SK-N-SH treated with all-trans-retinoic acid at 6 μM for 48 hours (cell line): ENCODE measurements around the gene PAOX.

ENCODE experiments used
- ZFP3 ChIP-seq: fragments of 250-450 bp; sonication (Bioruptor Pico); IDR thresholded peaks from 2 replicates; pipeline ENCODE4 v1.5.0; 2020; ENCODE audit warnings: mild to moderate bottlenecking, moderate library complexity
- TF ChIP-seq, protein P1 (sequence below): fragments of 250-450 bp; sonication (Bioruptor Pico); IDR thresholded peaks from 2 replicates; pipeline ENCODE4 v1.8.0; 2020; ENCODE audit warnings: mild to moderate bottlenecking, moderate library complexity, borderline replicate concordance
- TF ChIP-seq, protein P2 (sequence below): fragments of 250-450 bp; sonication (Bioruptor Pico); IDR thresholded peaks from 2 replicates; pipeline ENCODE4 v1.5.0; 2020; ENCODE audit warnings: mild to moderate bottlenecking, moderate library complexity

DNA sequence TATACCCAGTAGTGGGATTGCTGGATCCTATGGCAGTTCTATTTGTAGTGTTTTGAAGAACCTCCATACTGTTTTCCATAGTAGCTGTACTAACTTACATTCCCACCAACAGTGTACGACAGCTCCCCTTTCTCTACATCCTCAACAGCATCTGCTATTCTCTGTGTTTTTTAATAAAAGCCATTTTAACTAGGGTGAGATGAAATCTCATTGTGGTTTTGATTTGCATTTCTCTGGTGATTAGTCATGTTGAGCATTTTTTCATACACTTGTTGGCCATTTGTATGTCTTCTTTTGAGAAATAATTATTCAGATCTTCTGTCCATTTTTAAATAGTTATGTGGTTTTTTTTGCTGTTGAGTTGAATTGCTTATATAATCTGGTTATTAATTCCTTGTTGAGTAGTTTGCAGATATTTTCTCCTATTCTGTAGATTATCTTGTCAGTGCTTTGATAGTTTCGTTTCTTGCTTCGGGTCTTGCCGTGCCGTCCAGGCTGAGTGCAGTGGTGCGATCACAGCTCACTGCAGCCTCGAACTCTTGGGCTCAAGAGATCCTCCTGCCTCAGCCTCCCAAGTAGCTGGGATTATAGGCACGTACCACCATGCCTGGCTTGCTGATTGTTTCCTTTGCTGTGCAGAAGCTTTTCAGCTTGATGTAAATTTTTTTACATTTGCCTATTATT, 26.9 kb downstream of the PAOX start:
- TF ChIP-seq, protein P1, sequence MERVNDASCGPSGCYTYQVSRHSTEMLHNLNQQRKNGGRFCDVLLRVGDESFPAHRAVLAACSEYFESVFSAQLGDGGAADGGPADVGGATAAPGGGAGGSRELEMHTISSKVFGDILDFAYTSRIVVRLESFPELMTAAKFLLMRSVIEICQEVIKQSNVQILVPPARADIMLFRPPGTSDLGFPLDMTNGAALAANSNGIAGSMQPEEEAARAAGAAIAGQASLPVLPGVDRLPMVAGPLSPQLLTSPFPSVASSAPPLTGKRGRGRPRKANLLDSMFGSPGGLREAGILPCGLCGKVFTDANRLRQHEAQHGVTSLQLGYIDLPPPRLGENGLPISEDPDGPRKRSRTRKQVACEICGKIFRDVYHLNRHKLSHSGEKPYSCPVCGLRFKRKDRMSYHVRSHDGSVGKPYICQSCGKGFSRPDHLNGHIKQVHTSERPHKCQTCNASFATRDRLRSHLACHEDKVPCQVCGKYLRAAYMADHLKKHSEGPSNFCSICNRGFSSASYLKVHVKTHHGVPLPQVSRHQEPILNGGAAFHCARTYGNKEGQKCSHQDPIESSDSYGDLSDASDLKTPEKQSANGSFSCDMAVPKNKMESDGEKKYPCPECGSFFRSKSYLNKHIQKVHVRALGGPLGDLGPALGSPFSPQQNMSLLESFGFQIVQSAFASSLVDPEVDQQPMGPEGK (CRISPR knock-in tag) = no peak
- no peak for TF ChIP-seq ZFP3 (CRISPR knock-in tag)
- TF ChIP-seq, protein P2, sequence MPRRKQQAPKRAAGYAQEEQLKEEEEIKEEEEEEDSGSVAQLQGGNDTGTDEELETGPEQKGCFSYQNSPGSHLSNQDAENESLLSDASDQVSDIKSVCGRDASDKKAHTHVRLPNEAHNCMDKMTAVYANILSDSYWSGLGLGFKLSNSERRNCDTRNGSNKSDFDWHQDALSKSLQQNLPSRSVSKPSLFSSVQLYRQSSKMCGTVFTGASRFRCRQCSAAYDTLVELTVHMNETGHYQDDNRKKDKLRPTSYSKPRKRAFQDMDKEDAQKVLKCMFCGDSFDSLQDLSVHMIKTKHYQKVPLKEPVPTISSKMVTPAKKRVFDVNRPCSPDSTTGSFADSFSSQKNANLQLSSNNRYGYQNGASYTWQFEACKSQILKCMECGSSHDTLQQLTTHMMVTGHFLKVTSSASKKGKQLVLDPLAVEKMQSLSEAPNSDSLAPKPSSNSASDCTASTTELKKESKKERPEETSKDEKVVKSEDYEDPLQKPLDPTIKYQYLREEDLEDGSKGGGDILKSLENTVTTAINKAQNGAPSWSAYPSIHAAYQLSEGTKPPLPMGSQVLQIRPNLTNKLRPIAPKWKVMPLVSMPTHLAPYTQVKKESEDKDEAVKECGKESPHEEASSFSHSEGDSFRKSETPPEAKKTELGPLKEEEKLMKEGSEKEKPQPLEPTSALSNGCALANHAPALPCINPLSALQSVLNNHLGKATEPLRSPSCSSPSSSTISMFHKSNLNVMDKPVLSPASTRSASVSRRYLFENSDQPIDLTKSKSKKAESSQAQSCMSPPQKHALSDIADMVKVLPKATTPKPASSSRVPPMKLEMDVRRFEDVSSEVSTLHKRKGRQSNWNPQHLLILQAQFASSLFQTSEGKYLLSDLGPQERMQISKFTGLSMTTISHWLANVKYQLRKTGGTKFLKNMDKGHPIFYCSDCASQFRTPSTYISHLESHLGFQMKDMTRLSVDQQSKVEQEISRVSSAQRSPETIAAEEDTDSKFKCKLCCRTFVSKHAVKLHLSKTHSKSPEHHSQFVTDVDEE (CRISPR knock-in tag) = no peak
